SK-N-SH (cell line): ENCODE data around the gene MBOAT2. TPM values are rescaled to one million over a fixed set of nuclear protein-coding genes. Genes with fewer than 3 reads are reported as not detected.

Experiments
- CTCF ChIA-PET: fragments of 300-600, 350-600 bp; formaldehyde crosslinking; extraction: SDS; loops from one replicate; lab custom pipeline; 2021; lab: Yijun Ruan, JAX
- POLR2A ChIA-PET: fragments of 350-600 bp; sonication (Branson Sonifier 250); formaldehyde crosslinking; extraction: SDS; loops from one replicate; lab custom pipeline; 2020; ENCODE audit warnings: antibody characterized with exemption, inconsistent platforms; lab: Yijun Ruan, JAX
- DNase-seq: peaks from one replicate; pipeline ENCODE4 v3.0.0; 2012
- H2AFZ ChIP-seq: fragments of 200-600 bp; sonication (generic); 2 replicates; pipeline ENCODE4 v1.8.1; 2016; ENCODE audit warnings: antibody characterized with exemption, mild to moderate bottlenecking, low read depth
- H3F3A ChIP-seq: fragments of 200-600 bp; sonication (generic); replicated peaks from 2 replicates; pipeline ENCODE3; 2016; ENCODE audit warnings: antibody characterized with exemption, mild to moderate bottlenecking; ENCODE audit not compliant: insufficient read depth
- H3K27ac ChIP-seq, 2 experiments: fragments of 200-500 bp in 1 of 2; fragments of 200-600 bp in 1 of 2; sonication (Bioruptor generic) in 1 of 2; sonication (generic), shearing (Covaris generic) in 1 of 2; 2 replicates each; pipeline versions ENCODE4 v1.5.1 to v1.6.1; 2014 to 2016; ENCODE audit warnings: low read depth in 2 of 2, inconsistent platforms in 1 of 2, low read length in 1 of 2, mild to moderate bottlenecking in 1 of 2, mixed read lengths in 1 of 2
- H3K27me3 ChIP-seq: fragments of 200-600 bp; sonication (generic), shearing (Covaris generic); 2 replicates; pipeline ENCODE4 v1.6.1; 2016; ENCODE audit warnings: mixed run types; ENCODE audit not compliant: insufficient read depth
- H3K36me3 ChIP-seq, 2 experiments: fragments of 200-500 bp in 1 of 2; fragments of 200-600 bp in 1 of 2; sonication (Bioruptor generic) in 1 of 2; sonication (generic) in 1 of 2; replicated peaks in 1 of 2; 2 replicates each; pipeline versions ENCODE3 to v1.5.1; 2014 to 2016; ENCODE audit warnings: low read length in 1 of 2, mild to moderate bottlenecking in 1 of 2; ENCODE audit not compliant: insufficient read depth in 2 of 2, control insufficient read depth in 1 of 2
- H3K4me1 ChIP-seq, 2 experiments: fragments of 200-500 bp in 1 of 2; fragments of 200-600 bp in 1 of 2; sonication (Bioruptor generic) in 1 of 2; sonication (generic), shearing (Covaris generic) in 1 of 2; 2 replicates each; pipeline versions ENCODE4 v1.5.1 to v1.6.1; 2014 to 2016; ENCODE audit warnings: low read depth in 1 of 2, low read length in 1 of 2, mixed run types in 1 of 2; ENCODE audit not compliant: insufficient read depth in 2 of 2, control insufficient read depth in 1 of 2
- H3K4me2 ChIP-seq: fragments of 200-600 bp; sonication (generic), shearing (Covaris generic); 2 replicates; pipeline ENCODE4 v1.6.1; 2017; ENCODE audit warnings: mixed run types
- H3K4me3 ChIP-seq, 2 experiments: fragments of 200-500 bp in 1 of 2; fragments of 200-600 bp in 1 of 2; sonication (Bioruptor generic) in 1 of 2; sonication (generic), shearing (Covaris generic) in 1 of 2; 2 replicates each; pipeline versions ENCODE4 v1.5.1 to v1.8.1; 2014 to 2016; ENCODE audit warnings: low read depth in 2 of 2, inconsistent platforms in 1 of 2, low read length in 1 of 2, mild to moderate bottlenecking in 1 of 2, mixed read lengths in 1 of 2, moderate library complexity in 1 of 2
- H3K79me2 ChIP-seq: fragments of 200-600 bp; sonication (generic); 2 replicates; pipeline ENCODE4 v1.8.1; 2017; ENCODE audit warnings: mild to moderate bottlenecking; ENCODE audit not compliant: insufficient read depth
- H3K9ac ChIP-seq: fragments of 200-600 bp; sonication (generic); 2 replicates; pipeline ENCODE4 v1.6.1; 2017; ENCODE audit warnings: mixed run types
- H3K9me2 ChIP-seq: fragments of 200-600 bp; sonication (generic); 2 replicates; pipeline ENCODE4 v1.6.1; 2017; ENCODE audit warnings: mixed run types
- H3K9me3 ChIP-seq: fragments of 200-600 bp; sonication (generic); 2 replicates; pipeline ENCODE4 v1.6.1; 2017; ENCODE audit warnings: mixed run types, mild to moderate bottlenecking, moderate library complexity
- H4K20me1 ChIP-seq: fragments of 200-600 bp; sonication (generic); 2 replicates; pipeline ENCODE4 v1.6.1; 2017; ENCODE audit warnings: mild to moderate bottlenecking, mixed run types; ENCODE audit not compliant: insufficient read depth
- CHD2 ChIP-seq: fragments of 150-350 bp; IDR thresholded peaks from 2 replicates; pipeline ENCODE4 v1.6.1; 2018; ENCODE audit warnings: low read length; ENCODE audit not compliant: partially characterized antibody
- ELF1 ChIP-seq: IDR thresholded peaks from 2 replicates; pipeline ENCODE4 v1.4.0; 2012
- EP300 ChIP-seq, 2 experiments: IDR thresholded peaks; 2 replicates each; pipeline versions ENCODE4 v1.4.0 to v1.6.1; 2012; ENCODE audit warnings: borderline replicate concordance in 1 of 2, low read depth in 1 of 2, low read length in 1 of 2
- EZH2phosphoT487 ChIP-seq: fragments of 200-600 bp; sonication (generic); IDR thresholded peaks from 2 replicates; pipeline ENCODE4 v1.6.1; 2017; ENCODE audit warnings: low read depth, mixed run types, mild to moderate bottlenecking, antibody characterized with exemption, moderate library complexity, borderline replicate concordance
- GATA2 ChIP-seq: sonication (generic); formaldehyde crosslinking; IDR thresholded peaks from 2 replicates; pipeline ENCODE4 v1.5.0; 2020; ENCODE audit warnings: mild to moderate bottlenecking, missing genetic modification reagents
- JUND ChIP-seq: IDR thresholded peaks from 2 replicates; pipeline ENCODE4 v1.4.0; 2012
- MEF2A ChIP-seq: IDR thresholded peaks from 2 replicates; pipeline ENCODE4 v1.4.0; 2012; ENCODE audit warnings: low read depth, borderline replicate concordance
- NRF1 ChIP-seq: IDR thresholded peaks from 2 replicates; pipeline ENCODE4 v1.6.1; 2012; ENCODE audit warnings: low read depth, mild to moderate bottlenecking, low read length
- POLR2AphosphoS5 ChIP-seq: IDR thresholded peaks from 2 replicates; pipeline ENCODE4 v1.6.1; 2012; ENCODE audit warnings: low read depth, low read length
- RAD21 ChIP-seq: IDR thresholded peaks from 2 replicates; pipeline ENCODE4 v1.6.1; 2012; ENCODE audit warnings: mild to moderate bottlenecking, low read length
- RFX5 ChIP-seq: IDR thresholded peaks from 2 replicates; pipeline ENCODE4 v1.6.1; 2012; ENCODE audit warnings: mild to moderate bottlenecking, improper control_type of control experiment, low read length
- TCF12 ChIP-seq: IDR thresholded peaks from 2 replicates; pipeline ENCODE4 v1.4.0; 2012
- WGBS: methylation state at CpG from one replicate; pipeline ENCODE4 v1.1.6; 2017; ENCODE audit warnings: low lambda C conversion rate; 5-methylcytosine and 5-hydroxymethylcytosine counted together
- polyA plus RNA-seq, 3 experiments: library from polyadenylated mRNA; depleted of rRNA; stranded (reverse); fragments of >200 nt; gene quantifications; 2 replicates each; pipeline ENCODE4 v1.2.3, GENCODE V29; 2012
- TF ChIP-seq, protein P1 (sequence below): fragments of 200-600 bp; sonication (generic); IDR thresholded peaks from 2 replicates; pipeline ENCODE4 v1.6.1; 2017; ENCODE audit warnings: antibody characterized with exemption, mild to moderate bottlenecking, moderate library complexity
- TF ChIP-seq, protein P2 (sequence below): IDR thresholded peaks from 2 replicates; pipeline ENCODE4 v1.6.1; 2012; ENCODE audit warnings: mild to moderate bottlenecking, low read depth, low read length, moderate library complexity
- TF ChIP-seq, protein P3 (sequence below): IDR thresholded peaks from 2 replicates; pipeline ENCODE4; 2012
- TF ChIP-seq, protein P4 (sequence below): IDR thresholded peaks from 2 replicates; pipeline ENCODE4 v1.4.0; 2012; ENCODE audit warnings: low read depth, borderline replicate concordance

The MBOAT2 gene
- polyA plus RNA-seq, 1 of the 3 experiments (the other 2 are of a cell fraction) = 33.9 TPM

DNA sequence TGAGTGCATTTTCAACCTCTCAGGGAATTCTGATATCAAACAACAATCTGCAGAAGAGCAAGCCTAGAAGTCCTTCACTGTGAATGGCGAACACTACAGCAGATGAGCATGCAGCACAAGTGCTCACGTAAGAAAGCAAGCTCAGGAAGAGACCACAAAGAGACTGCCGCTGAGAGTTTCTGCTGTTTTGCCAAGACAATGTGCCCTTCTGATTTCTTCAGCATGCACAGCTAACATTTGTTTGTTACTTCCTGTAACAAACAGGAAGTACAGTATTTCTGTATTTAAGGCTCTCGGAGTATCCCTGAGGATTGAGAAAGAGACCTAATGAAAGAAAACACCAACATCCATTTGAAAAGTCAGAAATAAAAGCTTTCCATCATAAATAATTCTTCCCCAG, 45.9 kb downstream of the MBOAT2 start:
- Histone ChIP-seq H3K27me3 (no peaks in the 10 kb centered on the region), H3K9me3 (peaks cover 13% of the 10 kb centered on the region; the same call in 1 of the 2 replicates), H3K79me2 (peaks cover 74% of the 10 kb centered on the region), H3K4me3 (no peak overlapping the region), H2AFZ (no peak overlapping the region), H4K20me1 (peaks cover 6% of the 10 kb centered on the region; the same call in 1 of the 2 replicates), H3K9me2 (no peaks in the 10 kb centered on the region), H3K4me1 (peaks cover 0 to 4% of the 10 kb centered on the region in 2 experiments; a peak in 1 of 4 replicates), H3F3A (no peaks in the 10 kb centered on the region), H3K27ac (no peak overlapping the region), H3K4me2 (no peak overlapping the region), H3K36me3 (peaks cover 3 to 41% of the 10 kb centered on the region in 2 experiments), H3K9ac (no peak overlapping the region)
- no peak for DNase-seq
- ChIA-PET CTCF (interaction anchor here (0.6 to 2.0 kb wide), 4 partner anchors 10 to 197 kb away, joined by 3 to 6 read pairs (median 3); no protein-coding TSS in a partner anchor), POLR2A (no interaction called here)
- 98% methylated on average over 4 of the region's 4 CpGs for WGBS
- TF ChIP-seq NRF1 (no peak), POLR2AphosphoS5 (no peak), CHD2 (no peak), RFX5 (no peak), ELF1 (no peak), EZH2phosphoT487 (no peak), RAD21 (no peak), TCF12 (no peak), JUND (no peak), GATA2 (CRISPR knock-in tag) (no peak), EP300 (IDR thresholded peaks at IDR 0.05; ENCODE audit: borderline replicate concordance in 1 of 2, low read depth in 1 of 2, low read length in 1 of 2) (no peak), MEF2A (no peak)
- TF ChIP-seq, protein P1, sequence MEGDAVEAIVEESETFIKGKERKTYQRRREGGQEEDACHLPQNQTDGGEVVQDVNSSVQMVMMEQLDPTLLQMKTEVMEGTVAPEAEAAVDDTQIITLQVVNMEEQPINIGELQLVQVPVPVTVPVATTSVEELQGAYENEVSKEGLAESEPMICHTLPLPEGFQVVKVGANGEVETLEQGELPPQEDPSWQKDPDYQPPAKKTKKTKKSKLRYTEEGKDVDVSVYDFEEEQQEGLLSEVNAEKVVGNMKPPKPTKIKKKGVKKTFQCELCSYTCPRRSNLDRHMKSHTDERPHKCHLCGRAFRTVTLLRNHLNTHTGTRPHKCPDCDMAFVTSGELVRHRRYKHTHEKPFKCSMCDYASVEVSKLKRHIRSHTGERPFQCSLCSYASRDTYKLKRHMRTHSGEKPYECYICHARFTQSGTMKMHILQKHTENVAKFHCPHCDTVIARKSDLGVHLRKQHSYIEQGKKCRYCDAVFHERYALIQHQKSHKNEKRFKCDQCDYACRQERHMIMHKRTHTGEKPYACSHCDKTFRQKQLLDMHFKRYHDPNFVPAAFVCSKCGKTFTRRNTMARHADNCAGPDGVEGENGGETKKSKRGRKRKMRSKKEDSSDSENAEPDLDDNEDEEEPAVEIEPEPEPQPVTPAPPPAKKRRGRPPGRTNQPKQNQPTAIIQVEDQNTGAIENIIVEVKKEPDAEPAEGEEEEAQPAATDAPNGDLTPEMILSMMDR = no peak
- TF ChIP-seq, protein P2, sequence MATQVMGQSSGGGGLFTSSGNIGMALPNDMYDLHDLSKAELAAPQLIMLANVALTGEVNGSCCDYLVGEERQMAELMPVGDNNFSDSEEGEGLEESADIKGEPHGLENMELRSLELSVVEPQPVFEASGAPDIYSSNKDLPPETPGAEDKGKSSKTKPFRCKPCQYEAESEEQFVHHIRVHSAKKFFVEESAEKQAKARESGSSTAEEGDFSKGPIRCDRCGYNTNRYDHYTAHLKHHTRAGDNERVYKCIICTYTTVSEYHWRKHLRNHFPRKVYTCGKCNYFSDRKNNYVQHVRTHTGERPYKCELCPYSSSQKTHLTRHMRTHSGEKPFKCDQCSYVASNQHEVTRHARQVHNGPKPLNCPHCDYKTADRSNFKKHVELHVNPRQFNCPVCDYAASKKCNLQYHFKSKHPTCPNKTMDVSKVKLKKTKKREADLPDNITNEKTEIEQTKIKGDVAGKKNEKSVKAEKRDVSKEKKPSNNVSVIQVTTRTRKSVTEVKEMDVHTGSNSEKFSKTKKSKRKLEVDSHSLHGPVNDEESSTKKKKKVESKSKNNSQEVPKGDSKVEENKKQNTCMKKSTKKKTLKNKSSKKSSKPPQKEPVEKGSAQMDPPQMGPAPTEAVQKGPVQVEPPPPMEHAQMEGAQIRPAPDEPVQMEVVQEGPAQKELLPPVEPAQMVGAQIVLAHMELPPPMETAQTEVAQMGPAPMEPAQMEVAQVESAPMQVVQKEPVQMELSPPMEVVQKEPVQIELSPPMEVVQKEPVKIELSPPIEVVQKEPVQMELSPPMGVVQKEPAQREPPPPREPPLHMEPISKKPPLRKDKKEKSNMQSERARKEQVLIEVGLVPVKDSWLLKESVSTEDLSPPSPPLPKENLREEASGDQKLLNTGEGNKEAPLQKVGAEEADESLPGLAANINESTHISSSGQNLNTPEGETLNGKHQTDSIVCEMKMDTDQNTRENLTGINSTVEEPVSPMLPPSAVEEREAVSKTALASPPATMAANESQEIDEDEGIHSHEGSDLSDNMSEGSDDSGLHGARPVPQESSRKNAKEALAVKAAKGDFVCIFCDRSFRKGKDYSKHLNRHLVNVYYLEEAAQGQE = no peak
- TF ChIP-seq, protein P3, sequence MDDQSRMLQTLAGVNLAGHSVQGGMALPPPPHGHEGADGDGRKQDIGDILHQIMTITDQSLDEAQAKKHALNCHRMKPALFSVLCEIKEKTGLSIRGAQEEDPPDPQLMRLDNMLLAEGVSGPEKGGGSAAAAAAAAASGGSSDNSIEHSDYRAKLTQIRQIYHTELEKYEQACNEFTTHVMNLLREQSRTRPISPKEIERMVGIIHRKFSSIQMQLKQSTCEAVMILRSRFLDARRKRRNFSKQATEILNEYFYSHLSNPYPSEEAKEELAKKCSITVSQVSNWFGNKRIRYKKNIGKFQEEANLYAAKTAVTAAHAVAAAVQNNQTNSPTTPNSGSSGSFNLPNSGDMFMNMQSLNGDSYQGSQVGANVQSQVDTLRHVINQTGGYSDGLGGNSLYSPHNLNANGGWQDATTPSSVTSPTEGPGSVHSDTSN = no peak
- TF ChIP-seq, protein P4, sequence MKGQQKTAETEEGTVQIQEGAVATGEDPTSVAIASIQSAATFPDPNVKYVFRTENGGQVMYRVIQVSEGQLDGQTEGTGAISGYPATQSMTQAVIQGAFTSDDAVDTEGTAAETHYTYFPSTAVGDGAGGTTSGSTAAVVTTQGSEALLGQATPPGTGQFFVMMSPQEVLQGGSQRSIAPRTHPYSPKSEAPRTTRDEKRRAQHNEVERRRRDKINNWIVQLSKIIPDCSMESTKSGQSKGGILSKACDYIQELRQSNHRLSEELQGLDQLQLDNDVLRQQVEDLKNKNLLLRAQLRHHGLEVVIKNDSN = no peak
